Neural progenitor cell (in vitro differentiated cells): Measurements from ENCODE around the gene CHD5. TPM values are rescaled to one million over a fixed set of nuclear protein-coding genes. Genes with fewer than 3 reads are reported as not detected.

Experiments
- DNase-seq: peaks from one replicate; pipeline ENCODE4 v3.0.0-alpha.2; 2016; ENCODE audit warnings: low spot score
- H2AFZ ChIP-seq: fragments of 200-600 bp; sonication (generic); replicated peaks from 2 replicates; pipeline ENCODE4 v1.6.1; 2016; ENCODE audit warnings: antibody characterized with exemption
- H3F3A ChIP-seq: fragments of 200-600 bp; sonication (generic); 2 replicates; pipeline ENCODE4 v1.6.1; 2016; ENCODE audit warnings: antibody characterized with exemption, low read depth
- H3K27ac ChIP-seq: fragments of 200-600 bp; sonication (generic); 2 replicates; pipeline ENCODE4 v1.5.1; 2016; ENCODE audit warnings: mild to moderate bottlenecking
- H3K27me3 ChIP-seq: fragments of 200-600 bp; sonication (generic); 2 replicates; pipeline ENCODE4 v1.6.1; 2016; ENCODE audit warnings: mild to moderate bottlenecking, moderate library complexity
- H3K36me3 ChIP-seq: fragments of 200-600 bp; sonication (generic); 2 replicates; pipeline ENCODE4 v1.5.1; 2016
- H3K4me1 ChIP-seq: fragments of 200-600 bp; sonication (generic); 2 replicates; pipeline ENCODE4 v1.6.1; 2016; ENCODE audit warnings: mixed run types
- H3K4me2 ChIP-seq: fragments of 200-600 bp; sonication (generic); 2 replicates; pipeline ENCODE4 v1.6.1; 2016
- H3K4me3 ChIP-seq: fragments of 200-600 bp; sonication (generic); 2 replicates; pipeline ENCODE4 v1.5.1; 2016
- H3K79me2 ChIP-seq: fragments of 200-600 bp; sonication (generic); 2 replicates; pipeline ENCODE4 v1.6.1; 2016; ENCODE audit warnings: low read depth
- H3K9ac ChIP-seq: fragments of 200-600 bp; sonication (generic); 2 replicates; pipeline ENCODE4 v1.6.1; 2016
- H3K9me3 ChIP-seq: fragments of 200-600 bp; sonication (generic); 2 replicates; pipeline ENCODE4 v1.5.1; 2016; ENCODE audit warnings: low read depth
- H4K20me1 ChIP-seq: fragments of 200-600 bp; sonication (generic); 2 replicates; pipeline ENCODE4 v1.6.1; 2016; ENCODE audit warnings: low read depth
- H3K27ac Mint-ChIP-seq: 3 replicates; pipeline ENCODE4 v1.8.0; 2021; ENCODE audit warnings: mixed read lengths
- H3K27me3 Mint-ChIP-seq: 2 replicates; pipeline ENCODE4 v1.8.0; 2022; ENCODE audit warnings: low read depth, mild to moderate bottlenecking, inconsistent platforms, moderate library complexity, mixed read lengths; ENCODE audit not compliant: insufficient read depth
- H3K36me3 Mint-ChIP-seq: 3 replicates; pipeline ENCODE4 v1.8.0; 2021; ENCODE audit warnings: mixed read lengths
- H3K4me1 Mint-ChIP-seq: 3 replicates; pipeline ENCODE4 v1.8.0; 2021; ENCODE audit warnings: mixed read lengths
- H3K4me3 Mint-ChIP-seq: 3 replicates; pipeline ENCODE4 v1.8.0; 2021; ENCODE audit warnings: mild to moderate bottlenecking, moderate library complexity, mixed read lengths
- H3K9me3 Mint-ChIP-seq: 3 replicates; pipeline ENCODE4 v1.8.0; 2020; ENCODE audit warnings: mixed read lengths
- EZH2 ChIP-seq: fragments of 200-600 bp; sonication (generic); IDR thresholded peaks from 2 replicates; pipeline ENCODE4 v1.6.1; 2017; ENCODE audit warnings: antibody characterized with exemption, mild to moderate bottlenecking, moderate library complexity
- EZH2phosphoT487 ChIP-seq: fragments of 200-600 bp; sonication (generic); IDR thresholded peaks from 2 replicates; pipeline ENCODE4 v1.6.1; 2017; ENCODE audit warnings: antibody characterized with exemption
- total RNA-seq: library from RNA; depleted of rRNA; stranded (reverse); fragments of >200 nt; gene quantifications from 2 replicates; pipeline ENCODE4 v1.2.3, GENCODE V29; 2015; ENCODE audit warnings: low replicate concordance
- TF ChIP-seq, protein P1 (sequence below): fragments of 200-600 bp; sonication (generic); IDR thresholded peaks from 2 replicates; pipeline ENCODE4 v1.5.1; 2017; ENCODE audit warnings: antibody characterized with exemption, mild to moderate bottlenecking

The CHD5 gene
- total RNA-seq, 1 donor from 2014 or later = 0.17 TPM

DNA sequence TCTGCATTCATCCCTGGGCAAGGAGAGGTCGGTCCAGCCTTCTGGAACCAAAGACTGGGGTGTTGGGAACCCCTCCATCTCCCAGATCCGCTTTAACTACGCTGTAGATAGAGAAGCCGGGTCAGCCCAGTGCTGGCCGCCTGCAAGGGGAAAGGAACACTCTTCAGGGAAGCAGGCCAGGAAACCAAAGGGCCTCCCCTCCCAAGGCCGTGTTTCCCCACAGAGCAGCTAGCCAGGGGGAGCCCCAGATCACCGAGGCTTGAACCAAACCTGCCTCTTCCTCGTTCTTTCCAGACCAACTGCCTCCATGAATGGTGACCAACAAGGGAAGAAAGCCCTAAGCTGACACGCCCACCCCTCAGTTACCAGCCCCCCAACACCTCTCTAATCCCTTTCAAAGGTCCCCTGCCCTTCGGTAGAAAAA is 1.2 kb upstream of the CHD5 start:
- Histone ChIP-seq H3K27me3 (peaks cover 70% of the 10 kb centered on the region), H3K4me2 (peak overlapping the region; percentile 79), H3K27ac (no peak overlapping the region), H3K79me2 (peaks cover 5% of the 10 kb centered on the region), H2AFZ (no peak overlapping the region), H3F3A (peaks cover 49% of the 10 kb centered on the region), H3K36me3 (no peaks in the 10 kb centered on the region), H3K9ac (no peak overlapping the region), H3K4me1 (peaks cover 21% of the 10 kb centered on the region), H3K4me3 (peak overlapping the region; percentile 51), H3K9me3 (no peaks in the 10 kb centered on the region), H4K20me1 (peaks cover 79% of the 10 kb centered on the region)
- H3K4me3 Mint-ChIP-seq = peak overlapping the region; percentile 67
- peaks cover 48% of the 10 kb centered on the region for H3K27me3 Mint-ChIP-seq
- H3K4me1 Mint-ChIP-seq = peaks cover 16% of the 10 kb centered on the region
- peaks cover 7% of the 10 kb centered on the region for H3K36me3 Mint-ChIP-seq
- TF ChIP-seq, protein P1, sequence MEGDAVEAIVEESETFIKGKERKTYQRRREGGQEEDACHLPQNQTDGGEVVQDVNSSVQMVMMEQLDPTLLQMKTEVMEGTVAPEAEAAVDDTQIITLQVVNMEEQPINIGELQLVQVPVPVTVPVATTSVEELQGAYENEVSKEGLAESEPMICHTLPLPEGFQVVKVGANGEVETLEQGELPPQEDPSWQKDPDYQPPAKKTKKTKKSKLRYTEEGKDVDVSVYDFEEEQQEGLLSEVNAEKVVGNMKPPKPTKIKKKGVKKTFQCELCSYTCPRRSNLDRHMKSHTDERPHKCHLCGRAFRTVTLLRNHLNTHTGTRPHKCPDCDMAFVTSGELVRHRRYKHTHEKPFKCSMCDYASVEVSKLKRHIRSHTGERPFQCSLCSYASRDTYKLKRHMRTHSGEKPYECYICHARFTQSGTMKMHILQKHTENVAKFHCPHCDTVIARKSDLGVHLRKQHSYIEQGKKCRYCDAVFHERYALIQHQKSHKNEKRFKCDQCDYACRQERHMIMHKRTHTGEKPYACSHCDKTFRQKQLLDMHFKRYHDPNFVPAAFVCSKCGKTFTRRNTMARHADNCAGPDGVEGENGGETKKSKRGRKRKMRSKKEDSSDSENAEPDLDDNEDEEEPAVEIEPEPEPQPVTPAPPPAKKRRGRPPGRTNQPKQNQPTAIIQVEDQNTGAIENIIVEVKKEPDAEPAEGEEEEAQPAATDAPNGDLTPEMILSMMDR = no peak
- TF ChIP-seq EZH2 = no peak
- TF ChIP-seq EZH2phosphoT487 = no peak
- peak; percentile 41 for DNase-seq
- no peaks in the 10 kb centered on the region for H3K9me3 Mint-ChIP-seq
- no peak overlapping the region for H3K27ac Mint-ChIP-seq

DNA sequence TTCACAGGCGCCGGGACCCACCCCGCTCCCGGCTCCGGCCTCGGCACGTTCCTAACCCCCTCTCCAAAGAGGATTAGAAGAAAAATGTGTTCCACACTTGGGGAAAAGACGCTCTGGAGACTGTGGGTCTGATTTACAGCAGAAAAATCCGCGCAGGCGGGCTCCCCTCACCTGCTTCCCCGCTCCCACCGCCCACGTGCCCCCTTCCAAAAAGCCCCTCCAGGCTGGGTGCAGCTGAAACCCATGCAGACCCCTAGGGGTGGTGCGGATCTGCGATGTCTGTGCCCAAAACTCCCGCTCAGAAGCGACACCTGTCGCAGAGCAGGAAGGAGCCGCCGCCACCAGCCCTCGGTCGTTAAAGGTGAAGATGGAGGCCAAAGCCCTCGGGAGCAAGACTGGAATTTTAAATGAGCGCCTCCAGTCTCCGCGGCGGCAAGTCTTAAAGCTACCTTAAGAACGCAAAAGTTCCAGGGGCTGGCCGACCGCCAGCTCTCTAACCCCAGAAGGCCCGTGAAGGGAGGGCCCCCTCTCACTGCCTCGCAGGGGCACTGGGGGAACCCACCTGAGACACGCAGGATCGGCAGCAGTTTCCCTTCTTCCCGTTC is 688 bp upstream of the CHD5 start:
- Histone ChIP-seq H3K9ac (no peak overlapping the region), H3K27ac (no peak overlapping the region), H3F3A (peaks cover 46% of the 10 kb centered on the region), H3K9me3 (no peaks in the 10 kb centered on the region), H3K27me3 (peaks cover 75% of the 10 kb centered on the region), H4K20me1 (peaks cover 76% of the 10 kb centered on the region), H3K36me3 (no peaks in the 10 kb centered on the region), H3K4me2 (peak overlapping the region; percentile 79), H2AFZ (no peak overlapping the region), H3K4me3 (peak overlapping the region; percentile 51), H3K79me2 (peaks cover 2% of the 10 kb centered on the region), H3K4me1 (peaks cover 21% of the 10 kb centered on the region)
- Mint-ChIP-seq H3K27me3 (peaks cover 48% of the 10 kb centered on the region), H3K4me3 (peak overlapping the region; percentile 67), H3K4me1 (peaks cover 14% of the 10 kb centered on the region), H3K27ac (no peak overlapping the region), H3K9me3 (no peaks in the 10 kb centered on the region), H3K36me3 (peaks cover 4% of the 10 kb centered on the region)
- DNase-seq = peak; percentile 54
- TF ChIP-seq EZH2phosphoT487 (peak; percentile 66), EZH2 (peak; percentile 86)
- TF ChIP-seq, protein P1 = no peak

DNA sequence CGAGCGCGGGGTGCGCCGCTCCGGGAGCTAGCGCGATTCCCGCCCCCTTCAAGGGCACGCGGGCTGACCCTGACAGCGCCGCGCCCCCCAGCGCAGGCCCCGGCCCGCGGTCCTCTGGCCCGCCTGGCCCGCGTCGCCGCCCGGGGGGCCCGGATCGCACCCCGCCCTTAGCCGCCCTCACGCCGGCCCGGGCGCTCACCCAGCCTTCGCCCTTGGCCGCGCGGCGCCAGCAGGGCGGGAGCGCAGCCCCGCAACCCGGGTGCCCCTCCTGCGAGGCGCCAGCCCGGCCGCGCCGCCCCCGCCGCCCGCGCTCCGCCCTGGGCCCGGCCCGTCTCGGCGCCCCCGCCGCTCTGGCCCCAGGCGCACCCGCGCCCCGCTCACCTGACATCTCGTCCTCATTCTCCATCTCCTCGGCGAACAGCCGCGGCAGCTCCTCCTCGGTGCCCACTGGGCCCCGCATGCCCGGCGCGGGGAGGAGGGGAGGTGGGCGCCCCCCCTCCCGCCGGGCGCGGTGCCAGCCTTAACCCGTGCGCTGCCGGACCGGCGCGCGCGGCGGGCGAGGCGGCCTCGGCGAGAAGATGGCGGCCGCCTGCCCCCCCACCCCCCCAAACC is 451 bp downstream of the CHD5 start:
- H3K9ac ChIP-seq = no peak overlapping the region
- H3K4me1 Mint-ChIP-seq = peaks cover 14% of the 10 kb centered on the region
- peak overlapping the region; percentile 51 for H3K4me3 ChIP-seq
- H3K27me3 Mint-ChIP-seq = peaks cover 48% of the 10 kb centered on the region
- peaks cover 1% of the 10 kb centered on the region for H3K36me3 Mint-ChIP-seq
- H3K9me3 Mint-ChIP-seq = no peaks in the 10 kb centered on the region
- peak; percentile 37 for DNase-seq
- no peaks in the 10 kb centered on the region for H3K9me3 ChIP-seq
- no peak overlapping the region for H3K4me3 Mint-ChIP-seq
- peaks cover 34% of the 10 kb centered on the region for H3F3A ChIP-seq
- H2AFZ ChIP-seq = no peak overlapping the region
- H3K4me1 ChIP-seq = peaks cover 21% of the 10 kb centered on the region
- H3K27ac Mint-ChIP-seq = no peak overlapping the region
- H3K79me2 ChIP-seq = no peaks in the 10 kb centered on the region
- H3K4me2 ChIP-seq = peak overlapping the region; percentile 79
- no peaks in the 10 kb centered on the region for H3K36me3 ChIP-seq
- H3K27ac ChIP-seq = no peak overlapping the region
- peaks cover 82% of the 10 kb centered on the region for H3K27me3 ChIP-seq
- peak; percentile 7 for TF ChIP-seq EZH2
- TF ChIP-seq, protein P1 = no peak
- H4K20me1 ChIP-seq = peaks cover 64% of the 10 kb centered on the region
